Esophagus mucosa (tissue), 1 donor: ENCODE results near the gene RBFOX2. TPM values are rescaled to one million over a fixed set of nuclear protein-coding genes. Genes with fewer than 3 reads are reported as not detected.

Source experiments
- ATAC-seq: fragments of 200-7000 bp; cut with Tn5 transposase; one replicate; pipeline ENCODE4 v1.9.1; 2020
- total RNA-seq: library from RNA; stranded (reverse); gene quantifications from one replicate; pipeline ENCODE4 v1.2.4, GENCODE V29; 2023
- donor health status: DM: yes; HTN: yes; CAD: no.

Gene RBFOX2
- total RNA-seq, 1 donor from 2014 or later, result 42.9 TPM

- no peak for ATAC-seq
Observed at GRCh38 chr22:35923026-35923425, 105.6 kb downstream of the RBFOX2 start.

- ATAC-seq, result peak; percentile 75
Observed at GRCh38 chr22:35921777-35922176, 106.8 kb downstream of the RBFOX2 start.

- ATAC-seq, result no peak
Observed at GRCh38 chr22:35921044-35921443, 107.6 kb downstream of the RBFOX2 start.

- ATAC-seq, result no peak
Observed at GRCh38 chr22:35919002-35919542, 109.6 kb downstream of the RBFOX2 start.

- no peak for ATAC-seq
Observed at GRCh38 chr22:35918456-35918855, 110.2 kb downstream of the RBFOX2 start.

- peak; percentile 54 for ATAC-seq
Observed at GRCh38 chr22:35917651-35918050, 111.0 kb downstream of the RBFOX2 start.

GRCh38 chr22:35915477-35916013, 113.1 kb downstream of the RBFOX2 start:
- ATAC-seq, result peak; percentile 82

- ATAC-seq, result peak; percentile 75
Observed at GRCh38 chr22:35914665-35915476, 113.8 kb downstream of the RBFOX2 start.

GRCh38 chr22:35914357-35914664, 114.3 kb downstream of the RBFOX2 start:
- no peak for ATAC-seq

GRCh38 chr22:35913925-35914324, 114.7 kb downstream of the RBFOX2 start:
- ATAC-seq, result no peak

- no peak for ATAC-seq
Observed at GRCh38 chr22:35912658-35913057, 116.0 kb downstream of the RBFOX2 start.

- no peak for ATAC-seq
Observed at GRCh38 chr22:35911877-35912276, 116.7 kb downstream of the RBFOX2 start.

- no peak for ATAC-seq
Observed at GRCh38 chr22:35910926-35911325, 117.7 kb downstream of the RBFOX2 start.

- ATAC-seq, result no peak
Observed at GRCh38 chr22:35910003-35910769, 118.4 kb downstream of the RBFOX2 start.

- ATAC-seq, result peak; percentile 76
Observed at GRCh38 chr22:35905894-35906293, 122.7 kb downstream of the RBFOX2 start.

- ATAC-seq, result no peak
Observed at GRCh38 chr22:35904752-35905151, 123.9 kb downstream of the RBFOX2 start.

- no peak for ATAC-seq
Observed at GRCh38 chr22:35904336-35904692, 124.3 kb downstream of the RBFOX2 start.

- ATAC-seq, result no peak
Observed at GRCh38 chr22:35903571-35904335, 124.9 kb downstream of the RBFOX2 start.

- ATAC-seq, result peak; percentile 12
Observed at GRCh38 chr22:35900483-35901168, 128.0 kb downstream of the RBFOX2 start.

GRCh38 chr22:35899736-35900135, 128.9 kb downstream of the RBFOX2 start:
- ATAC-seq, result no peak

- ATAC-seq, result no peak
Observed at GRCh38 chr22:35896111-35896705, 132.4 kb downstream of the RBFOX2 start.
